Gastroesophageal sphincter (tissue), 3 donors: ENCODE data around the gene LHFPL2.

ENCODE experiments used
- CTCF ChIP-seq, 4 experiments: fragments of 200-600 bp in 2 of 4; fragments of 450-650 bp in 2 of 4; sonication (generic) in 1 of 4; IDR thresholded peaks; one replicate each; pipeline ENCODE4 v1.5.1; 2017 to 2019; ENCODE audit warnings: antibody characterized with exemption in 4 of 4, mild to moderate bottlenecking in 2 of 4, moderate library complexity in 2 of 4
- EP300 ChIP-seq: sonication (generic); formaldehyde crosslinking; IDR thresholded peaks from one replicate; pipeline ENCODE4 v1.6.1; 2017; ENCODE audit warnings: antibody characterized with exemption, mild to moderate bottlenecking
- POLR2A ChIP-seq, 2 donors: fragments of 450-650 bp; IDR thresholded peaks; one replicate each; pipeline ENCODE4 v1.6.1; 2017; ENCODE audit warnings: antibody characterized with exemption in 2 of 2, mild to moderate bottlenecking in 2 of 2, moderate library complexity in 1 of 2
- POLR2AphosphoS5 ChIP-seq: sonication (generic); formaldehyde crosslinking; IDR thresholded peaks from one replicate; pipeline ENCODE4 v1.6.1; 2017; ENCODE audit warnings: antibody characterized with exemption

DNA sequence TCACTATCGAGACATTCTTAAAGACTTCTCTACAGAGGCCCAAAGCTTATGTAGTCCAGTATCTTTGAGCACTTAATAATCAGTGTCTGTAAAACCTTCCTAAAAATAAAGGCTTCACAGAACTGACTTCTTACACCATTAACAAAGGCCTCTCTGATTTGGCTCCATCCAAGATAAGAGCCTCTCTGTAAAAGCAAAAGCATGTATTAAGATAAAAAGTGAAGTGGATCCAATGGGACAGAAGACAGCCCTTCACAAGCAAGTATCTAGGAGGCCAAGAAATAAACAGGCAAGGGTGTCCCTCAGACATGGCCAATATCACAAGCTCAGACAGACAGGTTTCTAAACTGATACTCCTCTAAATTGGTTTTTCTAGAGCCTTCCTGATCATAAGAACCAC, 11.9 kb downstream of the LHFPL2 start:
- no peak for TF ChIP-seq POLR2AphosphoS5
- TF ChIP-seq POLR2A (IDR thresholded peaks at IDR 0.05): no peak
- TF ChIP-seq CTCF (IDR thresholded peaks at IDR 0.05): no peak
- no peak for TF ChIP-seq EP300
